Tibial nerve (tissue), 4 donors: ENCODE data around the gene SLC4A7. TPM values are rescaled to one million over a fixed set of nuclear protein-coding genes. Genes with fewer than 3 reads are reported as not detected.

Experiments used
- DNase-seq, 2 donors: peaks; one replicate each; pipeline ENCODE4 v3.0.0-alpha.2; 2019; ENCODE audit warnings: low spot score in 2 of 2
- H3K27ac ChIP-seq, 4 donors: fragments of 200-600 bp; sonication (generic) in 3 of 4; one replicate each; pipeline ENCODE4 v1.5.1; 2017 to 2019; ENCODE audit warnings: mild to moderate bottlenecking in 1 of 4
- H3K27me3 ChIP-seq, 2 donors: fragments of 200-600 bp; sonication (generic) in 1 of 2; one replicate each; pipeline versions ENCODE4 v1.5.1 to v1.6.0; 2017 to 2019
- H3K36me3 ChIP-seq, 3 donors: fragments of 200-600 bp; sonication (generic); one replicate each; pipeline ENCODE4 v1.5.1; 2018 to 2019
- H3K4me1 ChIP-seq, 4 donors: fragments of 200-600 bp; sonication (generic) in 3 of 4; one replicate each; pipeline ENCODE4 v1.5.1; 2017 to 2019
- H3K4me3 ChIP-seq, 4 donors: fragments of 200-600 bp; sonication (generic) in 3 of 4; one replicate each; pipeline ENCODE4 v1.5.1; 2017 to 2019; ENCODE audit warnings: mild to moderate bottlenecking in 1 of 4, moderate library complexity in 1 of 4
- H3K9me3 ChIP-seq, 4 donors: fragments of 200-600 bp; sonication (generic) in 3 of 4; one replicate each; pipeline ENCODE4 v1.5.1; 2017 to 2019
- EP300 ChIP-seq, 2 donors: sonication (generic); formaldehyde crosslinking; IDR thresholded peaks; one replicate each; pipeline ENCODE4 v1.6.1; 2017; ENCODE audit warnings: antibody characterized with exemption in 2 of 2, mild to moderate bottlenecking in 1 of 2
- POLR2A ChIP-seq, 2 donors: fragments of 450-650 bp; IDR thresholded peaks; one replicate each; pipeline ENCODE4 v1.6.1; 2017; ENCODE audit warnings: antibody characterized with exemption in 2 of 2, mild to moderate bottlenecking in 2 of 2, moderate library complexity in 2 of 2
- WGBS, 2 donors: methylation state at CpG; one replicate each; pipeline ENCODE4 v1.1.5; 2018; 5-methylcytosine and 5-hydroxymethylcytosine counted together
- total RNA-seq, 4 donors: library from RNA; depleted of rRNA; stranded (reverse); fragments of >200 nt; gene quantifications; one replicate each; pipeline ENCODE4 v1.1.0, GENCODE V29; 2016
- TF ChIP-seq, protein P1 (sequence below), 5 experiments: fragments of 200-600 bp in 3 of 5; fragments of 450-650 bp in 2 of 5; sonication (generic) in 3 of 5; IDR thresholded peaks; one replicate each; pipeline ENCODE4 v1.5.1; 2016 to 2019; ENCODE audit warnings: antibody characterized with exemption in 5 of 5, mild to moderate bottlenecking in 3 of 5, moderate library complexity in 2 of 5

Gene SLC4A7
- total RNA-seq, 4 donors from 2014 or later, result 29.9 to 44.7 (median 40.3) TPM

DNA sequence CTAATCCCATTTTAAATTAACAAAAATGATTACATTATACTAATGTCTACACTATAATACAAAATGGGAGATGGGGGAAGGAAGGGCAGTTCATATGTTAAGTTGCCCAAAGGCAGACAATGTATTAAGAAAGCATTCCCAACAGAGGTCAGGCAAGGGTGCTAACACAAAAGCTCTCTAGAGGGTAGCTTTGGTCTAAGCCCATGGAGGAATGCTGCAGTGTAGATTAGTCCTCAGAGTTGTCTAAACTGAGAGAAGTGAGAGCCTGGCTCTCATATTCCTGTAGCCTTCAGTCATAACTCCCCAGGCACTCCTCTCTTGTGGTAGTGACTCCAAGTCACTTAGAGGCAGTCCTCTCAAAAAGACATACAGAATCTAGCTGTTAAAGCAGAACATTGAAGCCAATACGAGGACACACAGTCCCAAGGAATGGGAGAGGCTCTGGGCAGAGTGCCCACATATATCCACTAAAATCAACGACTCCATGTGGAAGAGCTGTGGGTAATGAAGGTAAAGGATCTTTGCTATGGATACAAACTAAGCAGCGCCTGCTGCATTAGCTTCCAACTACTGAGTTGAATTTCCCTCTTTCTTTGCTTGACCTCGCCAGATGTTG is 129.5 kb downstream of the SLC4A7 start:
- 72 to 74% methylated on average over 4 of the region's 4 CpGs for WGBS, 2 donors
- Histone ChIP-seq H3K36me3 (no peaks in the 10 kb centered on the region), H3K27ac (no peak overlapping the region), H3K9me3 (no peaks in the 10 kb centered on the region), H3K4me1 (peaks cover 0 to 4% (median 2%) of the 10 kb centered on the region in 4 donors), H3K4me3 (no peak overlapping the region), H3K27me3 (no peaks in the 10 kb centered on the region)
- no peak for DNase-seq
- TF ChIP-seq, protein P1, sequence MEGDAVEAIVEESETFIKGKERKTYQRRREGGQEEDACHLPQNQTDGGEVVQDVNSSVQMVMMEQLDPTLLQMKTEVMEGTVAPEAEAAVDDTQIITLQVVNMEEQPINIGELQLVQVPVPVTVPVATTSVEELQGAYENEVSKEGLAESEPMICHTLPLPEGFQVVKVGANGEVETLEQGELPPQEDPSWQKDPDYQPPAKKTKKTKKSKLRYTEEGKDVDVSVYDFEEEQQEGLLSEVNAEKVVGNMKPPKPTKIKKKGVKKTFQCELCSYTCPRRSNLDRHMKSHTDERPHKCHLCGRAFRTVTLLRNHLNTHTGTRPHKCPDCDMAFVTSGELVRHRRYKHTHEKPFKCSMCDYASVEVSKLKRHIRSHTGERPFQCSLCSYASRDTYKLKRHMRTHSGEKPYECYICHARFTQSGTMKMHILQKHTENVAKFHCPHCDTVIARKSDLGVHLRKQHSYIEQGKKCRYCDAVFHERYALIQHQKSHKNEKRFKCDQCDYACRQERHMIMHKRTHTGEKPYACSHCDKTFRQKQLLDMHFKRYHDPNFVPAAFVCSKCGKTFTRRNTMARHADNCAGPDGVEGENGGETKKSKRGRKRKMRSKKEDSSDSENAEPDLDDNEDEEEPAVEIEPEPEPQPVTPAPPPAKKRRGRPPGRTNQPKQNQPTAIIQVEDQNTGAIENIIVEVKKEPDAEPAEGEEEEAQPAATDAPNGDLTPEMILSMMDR (IDR thresholded peaks at IDR 0.05), result no peak
- TF ChIP-seq POLR2A (IDR thresholded peaks at IDR 0.05), result no peak
- no peak for TF ChIP-seq EP300 (IDR thresholded peaks at IDR 0.05)

DNA sequence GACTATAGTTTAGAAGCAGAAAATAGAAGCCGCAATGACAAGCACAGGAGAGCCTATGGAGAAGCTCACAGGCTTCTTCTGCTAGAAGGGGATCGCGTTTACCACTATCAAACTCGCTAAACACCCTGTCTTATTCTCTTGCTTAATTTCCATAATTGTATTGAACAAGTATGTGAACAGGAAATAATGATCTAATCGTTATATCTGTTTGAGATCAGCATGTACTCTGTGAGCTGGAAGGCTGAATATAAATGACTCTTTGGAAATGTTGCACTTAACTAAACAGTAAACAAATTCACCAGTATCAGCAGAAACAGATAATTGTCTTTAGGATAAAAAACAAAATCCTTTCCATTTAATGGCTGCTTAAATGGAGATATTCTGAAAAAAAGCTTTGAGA is 130.0 kb downstream of the SLC4A7 start:
- H3K27me3 ChIP-seq, result no peaks in the 10 kb centered on the region
- H3K36me3 ChIP-seq, result no peaks in the 10 kb centered on the region
- 58 to 80% methylated on average over 5 of the region's 5 CpGs for WGBS, 2 donors
- H3K27ac ChIP-seq, result no peak overlapping the region
- H3K9me3 ChIP-seq, result no peaks in the 10 kb centered on the region
- TF ChIP-seq EP300 (IDR thresholded peaks at IDR 0.05), result no peak
- TF ChIP-seq, protein P1 (IDR thresholded peaks at IDR 0.05), result no peak
- no peak for TF ChIP-seq POLR2A (IDR thresholded peaks at IDR 0.05)
- no peaks in the 10 kb centered on the region for H3K4me1 ChIP-seq
- H3K4me3 ChIP-seq, result no peak overlapping the region
- no peak for DNase-seq

GRCh38 chr3:27353221-27353620 is 131.0 kb downstream of the SLC4A7 start:
- WGBS, 2 donors, result 76 to 79% methylated on average over 1 of the region's 1 CpG
- no peaks in the 10 kb centered on the region for H3K36me3 ChIP-seq
- DNase-seq, result no peak
- H3K4me3 ChIP-seq, result no peak overlapping the region
- TF ChIP-seq, protein P1 (IDR thresholded peaks at IDR 0.05), result no peak
- TF ChIP-seq POLR2A (IDR thresholded peaks at IDR 0.05), result no peak
- TF ChIP-seq EP300 (IDR thresholded peaks at IDR 0.05), result no peak
- no peak overlapping the region for H3K27ac ChIP-seq
- no peaks in the 10 kb centered on the region for H3K27me3 ChIP-seq
- no peaks in the 10 kb centered on the region for H3K4me1 ChIP-seq
- H3K9me3 ChIP-seq, result no peaks in the 10 kb centered on the region

- no peaks in the 10 kb centered on the region for H3K9me3 ChIP-seq
- H3K36me3 ChIP-seq, result no peaks in the 10 kb centered on the region
- TF ChIP-seq EP300 (IDR thresholded peaks at IDR 0.05) (no peak), POLR2A (IDR thresholded peaks at IDR 0.05) (no peak)
- no peak overlapping the region for H3K27ac ChIP-seq
- 78 to 88% methylated on average over 3 of the region's 3 CpGs for WGBS, 2 donors
- H3K4me1 ChIP-seq, result no peaks in the 10 kb centered on the region
- H3K27me3 ChIP-seq, result no peaks in the 10 kb centered on the region
- no peak for DNase-seq
- H3K4me3 ChIP-seq, result no peak overlapping the region
These were observed 132.1 kb downstream of the SLC4A7 start for GRCh38 chr3:27352047-27352446.

- Histone ChIP-seq H3K27me3 (no peaks in the 10 kb centered on the region), H3K9me3 (no peaks in the 10 kb centered on the region), H3K4me3 (no peak overlapping the region), H3K4me1 (no peaks in the 10 kb centered on the region), H3K36me3 (no peaks in the 10 kb centered on the region), H3K27ac (no peak overlapping the region)
- TF ChIP-seq EP300 (IDR thresholded peaks at IDR 0.05), result no peak
- TF ChIP-seq POLR2A (IDR thresholded peaks at IDR 0.05), result no peak
- TF ChIP-seq, protein P1 (IDR thresholded peaks at IDR 0.05), result no peak
- whole genome bisulfite sequencing, 2 donors, result 90 to 94% methylated on average over 3 of the region's 3 CpGs
- DNase-seq, result no peak
These were observed 134.4 kb downstream of the SLC4A7 start for GRCh38 chr3:27349832-27350231.
